UCSD-AML1 (cell line): ENCODE measurements around the gene KNL1.
"Not testable (repeated sequence)": the region's sequence is repeated elsewhere in the genome, so short reads cannot be mapped to it uniquely, and the experiment has no call there.

ENCODE experiments used
- DNase-seq: peaks from one replicate; lab custom pipeline; 2025; ENCODE audit not compliant: unreplicated experiment; lab: John Stamatoyannopoulos, UW

KNL1 gene

GRCh38 chr15:40647523-40647922 lies 53.5 kb downstream of the KNL1 start:
- DNase-seq, result no peak

DNA sequence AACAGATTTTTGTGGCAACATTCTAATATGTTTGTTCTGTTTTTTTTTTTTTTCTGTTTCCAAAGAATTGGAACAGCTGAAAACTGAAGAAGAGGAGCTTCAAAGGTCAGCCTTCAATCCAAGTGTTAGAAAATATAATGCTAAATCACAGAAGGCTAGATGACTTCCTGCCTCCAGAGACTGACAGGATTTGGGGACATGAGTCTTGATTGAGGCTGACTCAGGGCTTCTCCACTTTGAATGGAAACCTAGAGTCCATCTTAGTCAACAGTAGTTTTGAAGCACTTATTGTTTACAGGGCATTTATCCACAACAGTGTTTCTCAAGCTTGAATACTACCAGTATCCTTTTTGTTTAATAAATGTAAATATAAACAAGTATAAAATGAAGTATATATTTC lies 56.4 kb downstream of the KNL1 start:
- no peak for DNase-seq

GRCh38 chr15:40660686-40661085 lies 66.6 kb downstream of the KNL1 start:
- no peak for DNase-seq

- DNase-seq, result no peak
These were observed 70.9 kb downstream of the KNL1 start for GRCh38 chr15:40664909-40665308.

- not testable (repeated sequence) for DNase-seq
These were observed 82.2 kb downstream of the KNL1 start for GRCh38 chr15:40676290-40676689.

DNA sequence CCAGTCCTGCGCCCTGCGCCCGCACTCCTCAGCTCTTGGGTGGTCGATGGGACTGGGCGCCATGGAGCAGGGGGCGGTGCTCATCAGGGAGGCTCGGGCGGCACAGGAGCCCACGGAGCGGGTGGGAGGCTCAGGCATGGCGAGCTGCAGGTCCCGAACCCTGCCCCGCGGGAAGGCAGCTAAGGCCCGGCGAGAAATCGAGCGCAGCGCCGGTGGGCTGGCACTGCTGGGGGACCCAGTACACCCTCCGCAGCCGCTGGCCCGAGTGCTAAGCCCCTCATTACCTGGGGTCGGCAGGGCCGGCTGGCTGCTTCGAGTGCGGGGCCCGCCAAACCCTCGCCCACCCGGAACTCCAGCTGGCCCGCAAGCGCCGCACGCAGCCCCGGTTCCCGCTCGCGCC lies 82.9 kb downstream of the KNL1 start:
- DNase-seq, result not testable (repeated sequence)

DNA sequence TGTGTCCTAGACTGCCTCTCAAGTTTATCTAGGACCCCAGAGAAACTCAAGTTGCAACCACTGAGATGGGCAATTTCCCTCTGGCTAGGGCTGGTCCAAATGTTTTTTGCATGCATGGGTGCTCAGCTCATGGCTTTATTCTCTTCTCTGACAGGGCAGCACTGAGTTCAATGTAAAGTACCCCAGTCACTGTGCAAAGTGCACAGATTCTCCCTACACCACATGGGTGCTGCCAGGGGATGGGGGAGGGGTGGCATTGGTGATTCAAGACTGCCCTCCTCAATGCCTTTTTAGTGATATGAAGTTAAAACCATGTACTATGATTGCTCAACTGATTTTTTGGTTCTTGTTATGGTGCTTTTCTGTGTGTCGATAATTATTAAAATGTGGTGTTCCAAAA lies 86.1 kb downstream of the KNL1 start:
- no peak for DNase-seq

GRCh38 chr15:40680959-40681358 lies 86.9 kb downstream of the KNL1 start:
- DNase-seq, result not testable (repeated sequence)

DNA sequence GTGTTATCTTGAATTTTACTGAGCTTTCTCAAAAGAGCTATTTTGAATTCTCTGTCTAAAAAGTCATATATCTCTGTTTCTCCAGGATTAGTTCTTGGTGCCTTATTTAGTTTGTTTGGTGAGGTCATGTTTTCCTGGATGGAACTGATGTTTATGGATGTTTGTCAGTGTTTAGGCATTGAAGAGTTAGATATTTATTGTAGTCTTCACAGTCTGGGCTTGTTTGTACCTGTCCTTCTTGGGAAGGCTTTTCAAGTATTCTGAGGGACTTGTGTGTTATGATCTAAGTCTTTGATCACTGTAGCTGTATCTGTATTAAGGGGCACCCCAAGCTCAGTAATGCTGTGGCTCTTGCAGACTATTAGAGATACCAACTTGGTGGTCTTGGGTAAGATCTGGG lies 90.3 kb downstream of the KNL1 start:
- no peak for DNase-seq

- no peak for DNase-seq
These were observed 91.3 kb downstream of the KNL1 start for GRCh38 chr15:40685376-40685775.

GRCh38 chr15:40688932-40689799 lies 95.1 kb downstream of the KNL1 start:
- no peak for DNase-seq

DNA sequence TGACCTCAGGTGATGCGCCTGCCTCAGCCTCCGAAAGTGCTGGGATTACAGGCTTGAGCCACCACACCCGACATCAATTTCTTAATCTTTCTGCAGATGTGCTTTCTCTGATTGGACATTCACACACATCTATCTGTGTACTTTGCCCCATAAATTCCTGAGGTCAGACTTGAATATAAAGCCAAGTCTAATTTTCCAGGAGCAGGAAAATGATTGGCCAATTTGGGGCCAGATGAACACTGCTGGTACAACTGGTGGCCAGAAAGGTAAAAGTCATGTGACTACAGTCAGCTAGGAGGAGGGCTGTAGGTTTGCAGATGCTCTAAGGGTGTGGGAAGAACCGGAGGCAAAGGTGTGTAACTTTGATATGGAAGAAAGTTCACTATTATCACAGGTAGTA lies 97.7 kb downstream of the KNL1 start:
- DNase-seq, result no peak

DNA sequence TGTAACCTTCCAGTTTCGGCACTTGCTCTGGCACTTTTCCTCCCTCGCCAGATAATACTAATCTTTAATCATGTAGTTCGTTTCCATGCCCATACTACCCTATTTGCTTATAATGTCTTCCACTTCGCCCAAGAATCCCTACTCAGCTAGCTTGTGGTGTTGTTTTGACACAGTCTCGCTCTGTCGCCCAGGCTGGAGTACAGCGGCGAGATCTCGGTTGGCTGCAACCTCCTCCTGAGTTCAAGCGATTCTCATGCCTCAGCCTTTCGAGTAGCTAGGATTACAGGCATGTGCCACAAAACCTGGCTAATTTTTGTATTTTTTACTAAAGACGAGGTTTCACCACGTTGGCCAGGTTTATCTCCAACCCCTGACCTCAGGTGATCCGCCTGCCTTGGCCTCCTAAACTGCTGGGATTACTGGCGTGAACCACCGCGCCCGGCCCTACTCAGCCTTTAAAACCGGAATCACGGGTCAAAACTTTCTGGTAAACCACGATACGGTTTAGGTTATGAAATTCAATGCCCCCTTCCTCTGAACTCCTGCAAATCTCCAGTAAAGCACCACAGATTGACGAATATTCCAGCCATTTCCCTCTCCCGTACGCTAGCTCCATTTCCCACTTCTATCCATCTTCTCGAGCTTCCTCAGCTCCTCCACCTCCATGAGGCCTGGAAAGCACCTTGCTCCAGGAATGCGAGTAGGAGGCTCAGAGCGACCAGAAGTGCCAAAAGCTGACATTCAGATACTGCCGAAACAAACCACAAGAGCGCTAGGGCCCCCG lies 100.0 kb downstream of the KNL1 start:
- no peak for DNase-seq

- peak; percentile 94 for DNase-seq
These were observed 100.8 kb downstream of the KNL1 start, which contains the start of gene RAD51 for GRCh38 chr15:40694688-40695468. Gene RAD51, plus strand, starts transcription at chr15:40695174. Its CDS starts 3,585 bp downstream, at chr15:40698759.

DNA sequence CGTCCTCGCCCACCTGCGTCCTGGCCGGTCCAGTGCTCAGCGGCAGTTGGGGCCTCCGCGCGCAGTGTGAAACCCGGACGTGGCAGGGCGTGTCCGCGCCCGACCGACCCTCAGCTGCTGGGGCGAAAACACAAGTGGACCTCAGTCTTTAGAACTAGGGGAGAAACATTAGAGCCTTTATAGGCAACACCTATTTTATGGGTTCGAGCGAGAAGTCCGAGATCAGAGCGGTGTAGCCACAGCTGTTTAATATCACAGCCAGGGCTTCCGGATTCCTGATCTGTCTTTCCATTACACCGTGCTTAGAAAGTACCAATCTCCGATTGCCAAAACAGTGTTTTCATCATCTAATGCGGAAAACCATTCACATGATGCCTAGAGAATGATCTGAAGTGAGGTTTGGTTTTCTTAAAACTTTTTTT lies 101.4 kb downstream of the KNL1 start:
- no peak for DNase-seq

DNA sequence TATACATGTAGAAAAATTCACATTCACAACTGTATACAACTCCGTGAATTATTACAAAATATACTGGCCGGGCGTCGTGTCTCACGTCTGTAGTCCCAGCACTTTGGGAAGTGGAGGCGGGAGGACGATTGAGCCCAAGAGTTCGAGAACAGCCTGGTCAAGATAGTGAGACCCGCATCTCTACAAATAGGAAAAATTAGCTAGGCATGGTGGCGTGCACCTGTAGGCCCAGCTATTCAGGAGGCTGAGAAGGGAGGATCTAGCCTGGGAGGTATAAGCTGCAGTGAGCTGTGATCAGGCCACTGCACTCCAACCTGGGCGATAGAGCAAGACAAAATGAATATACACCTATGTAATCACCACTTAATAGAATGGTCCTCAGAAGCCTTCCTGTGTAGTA lies 102.2 kb downstream of the KNL1 start:
- DNase-seq, result no peak

DNA sequence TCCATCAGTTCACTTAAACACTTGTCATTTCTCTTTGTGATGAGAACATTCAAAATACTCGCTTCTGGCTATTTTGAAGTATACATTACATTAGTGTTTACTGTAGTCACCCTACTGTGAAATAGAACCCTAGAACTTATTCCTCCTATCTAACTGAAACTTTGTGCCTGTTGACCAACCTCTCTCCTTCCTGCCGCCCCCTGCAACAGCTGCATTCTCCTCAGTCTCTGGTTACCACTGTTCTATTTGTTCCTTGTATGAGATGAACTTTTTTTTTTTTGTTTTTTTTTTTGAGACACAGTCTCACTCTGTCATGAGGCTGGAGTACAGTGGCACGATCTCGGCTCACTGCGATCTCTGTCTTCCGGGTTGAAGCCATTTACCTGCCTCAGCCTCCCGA lies 103.9 kb downstream of the KNL1 start:
- no peak for DNase-seq

- DNase-seq, result no peak
These were observed 108.0 kb downstream of the KNL1 start for GRCh38 chr15:40702077-40702476.

- DNase-seq, result no peak
These were observed 112.1 kb downstream of the KNL1 start for GRCh38 chr15:40706121-40706520.
